Peyer's patch (tissue), 4 donors: ENCODE results near the gene HES4. TPM values are rescaled to one million over a fixed set of nuclear protein-coding genes. Genes with fewer than 3 reads are reported as not detected.

Experiments used
- DNase-seq, 3 donors: peaks; one replicate each; pipeline ENCODE4 v3.0.0-alpha.2; 2017 to 2019
- H3K27ac ChIP-seq, 4 donors: fragments of 200-600 bp; sonication (generic); one replicate each; pipeline ENCODE4 v1.5.1; 2016 to 2019
- H3K27me3 ChIP-seq, 2 donors: fragments of 200-600 bp; sonication (generic); one replicate each; pipeline ENCODE4 v1.5.1; 2019
- H3K36me3 ChIP-seq, 3 donors: fragments of 200-600 bp; sonication (generic); one replicate each; pipeline ENCODE4 v1.5.1; 2016 to 2019
- H3K4me1 ChIP-seq, 4 donors: fragments of 200-600 bp; sonication (generic); one replicate each; pipeline ENCODE4 v1.5.1; 2016 to 2019
- H3K4me3 ChIP-seq, 4 donors: fragments of 200-600 bp; sonication (generic); 1 replicate in 3 of 4; 2 replicates in 1 of 4; pipeline ENCODE4 v1.5.1; 2016 to 2019; ENCODE audit warnings: mild to moderate bottlenecking in 1 of 4
- H3K9me3 ChIP-seq, 4 donors: fragments of 200-600 bp; sonication (generic); one replicate each; pipeline ENCODE4 v1.5.1; 2016 to 2019; ENCODE audit warnings: mild to moderate bottlenecking in 1 of 4
- POLR2A ChIP-seq, 2 donors: fragments of 450-650 bp; IDR thresholded peaks; one replicate each; pipeline ENCODE4 v1.5.1; 2017; ENCODE audit warnings: antibody characterized with exemption in 2 of 2, mild to moderate bottlenecking in 2 of 2, moderate library complexity in 2 of 2
- total RNA-seq, 4 donors: library from RNA; depleted of rRNA; stranded (reverse); fragments of >200 nt; gene quantifications; one replicate each; pipeline ENCODE4 v1.1.0, GENCODE V29; 2016
- TF ChIP-seq, protein P1 (sequence below), 6 experiments: fragments of 450-650 bp in 4 of 6; fragments of 200-600 bp in 2 of 6; sonication (generic) in 1 of 6; IDR thresholded peaks; one replicate each; pipeline ENCODE4 v1.5.1; 2017 to 2019; ENCODE audit warnings: antibody characterized with exemption in 6 of 6, mild to moderate bottlenecking in 3 of 6, moderate library complexity in 1 of 6

HES4 gene
- total RNA-seq, 4 donors from 2014 or later: 3.9 to 12.4 (median 7.7) TPM

- Histone ChIP-seq H3K27ac (no peak overlapping the region), H3K36me3 (no peaks in the 10 kb centered on the region), H3K9me3 (no peaks in the 10 kb centered on the region), H3K27me3 (no peaks in the 10 kb centered on the region), H3K4me3 (no peak overlapping the region), H3K4me1 (peaks cover 0 to 16% (median 0%) of the 10 kb centered on the region in 4 donors)
- no peak for DNase-seq
- TF ChIP-seq, protein P1, sequence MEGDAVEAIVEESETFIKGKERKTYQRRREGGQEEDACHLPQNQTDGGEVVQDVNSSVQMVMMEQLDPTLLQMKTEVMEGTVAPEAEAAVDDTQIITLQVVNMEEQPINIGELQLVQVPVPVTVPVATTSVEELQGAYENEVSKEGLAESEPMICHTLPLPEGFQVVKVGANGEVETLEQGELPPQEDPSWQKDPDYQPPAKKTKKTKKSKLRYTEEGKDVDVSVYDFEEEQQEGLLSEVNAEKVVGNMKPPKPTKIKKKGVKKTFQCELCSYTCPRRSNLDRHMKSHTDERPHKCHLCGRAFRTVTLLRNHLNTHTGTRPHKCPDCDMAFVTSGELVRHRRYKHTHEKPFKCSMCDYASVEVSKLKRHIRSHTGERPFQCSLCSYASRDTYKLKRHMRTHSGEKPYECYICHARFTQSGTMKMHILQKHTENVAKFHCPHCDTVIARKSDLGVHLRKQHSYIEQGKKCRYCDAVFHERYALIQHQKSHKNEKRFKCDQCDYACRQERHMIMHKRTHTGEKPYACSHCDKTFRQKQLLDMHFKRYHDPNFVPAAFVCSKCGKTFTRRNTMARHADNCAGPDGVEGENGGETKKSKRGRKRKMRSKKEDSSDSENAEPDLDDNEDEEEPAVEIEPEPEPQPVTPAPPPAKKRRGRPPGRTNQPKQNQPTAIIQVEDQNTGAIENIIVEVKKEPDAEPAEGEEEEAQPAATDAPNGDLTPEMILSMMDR (IDR thresholded peaks at IDR 0.05): no peak
- no peak for TF ChIP-seq POLR2A (IDR thresholded peaks at IDR 0.05)
Observed at GRCh38 chr1:1026599-1027413, 26.9 kb upstream of the HES4 start.

- peaks cover 0 to 17% (median 2%) of the 10 kb centered on the region in 4 donors for H3K4me1 ChIP-seq
- no peaks in the 10 kb centered on the region for H3K27me3 ChIP-seq
- no peak for DNase-seq
- TF ChIP-seq POLR2A (IDR thresholded peaks at IDR 0.05): no peak
- TF ChIP-seq, protein P1 (IDR thresholded peaks at IDR 0.05): no peak
- H3K27ac ChIP-seq: no peak overlapping the region
- H3K36me3 ChIP-seq: no peaks in the 10 kb centered on the region
- H3K4me3 ChIP-seq: no peak overlapping the region
- no peaks in the 10 kb centered on the region for H3K9me3 ChIP-seq
Observed at GRCh38 chr1:1025730-1026129, 25.8 kb upstream of the HES4 start.

DNA sequence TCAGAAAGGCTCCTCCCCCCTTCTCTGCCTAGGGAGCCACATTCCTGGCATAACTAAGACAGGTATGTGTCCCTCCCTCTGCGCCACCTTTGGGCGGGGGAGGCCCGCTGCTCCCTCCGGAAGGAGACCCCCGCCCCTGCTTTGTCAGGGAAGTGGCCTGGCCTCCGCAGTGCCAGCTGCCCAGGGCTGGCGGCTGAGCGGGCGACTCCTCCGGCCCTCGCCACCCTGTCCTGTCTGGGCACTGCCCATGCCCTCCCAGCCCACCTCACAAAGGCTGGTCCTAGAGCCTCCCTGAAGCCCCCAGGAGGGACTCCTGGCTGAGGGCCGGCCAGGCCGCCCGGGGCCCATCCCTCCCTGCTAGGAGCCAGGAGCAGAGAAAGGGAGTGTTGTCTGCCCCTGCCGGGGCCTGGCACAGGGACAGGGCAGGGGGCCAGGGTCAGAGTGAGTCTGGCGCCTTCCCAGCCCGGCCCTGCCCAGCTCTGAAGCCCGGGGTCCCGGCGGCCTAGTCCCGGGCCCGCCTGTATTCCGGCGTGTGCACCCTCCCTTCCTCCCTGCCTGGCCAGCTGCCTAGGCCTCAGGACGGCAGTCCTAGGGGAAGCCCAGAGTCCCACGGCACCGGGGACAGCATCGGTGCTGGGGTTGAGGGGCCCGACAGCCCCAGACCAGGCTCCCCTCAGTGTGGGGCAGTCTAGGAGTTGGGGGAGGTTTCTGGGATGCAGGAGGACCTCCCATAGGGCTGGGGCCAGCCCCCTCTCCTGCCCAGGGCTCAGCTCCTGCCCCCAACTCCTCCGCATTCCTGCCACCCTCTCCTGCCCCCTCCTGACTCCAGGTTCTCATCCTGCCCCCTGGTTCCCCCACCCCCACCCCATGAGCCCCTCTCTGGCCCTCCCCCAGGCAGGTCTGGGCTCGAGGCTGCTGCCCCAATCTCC is 25.1 kb upstream of the HES4 start:
- Histone ChIP-seq H3K36me3 (no peaks in the 10 kb centered on the region), H3K27me3 (no peaks in the 10 kb centered on the region), H3K4me1 (peaks cover 0 to 24% (median 5%) of the 10 kb centered on the region in 4 donors), H3K27ac (no peak overlapping the region), H3K9me3 (no peaks in the 10 kb centered on the region), H3K4me3 (no peak overlapping the region)
- TF ChIP-seq POLR2A (IDR thresholded peaks at IDR 0.05): no peak
- TF ChIP-seq, protein P1 (IDR thresholded peaks at IDR 0.05): no peak
- no peak for DNase-seq

- no peak overlapping the region for H3K27ac ChIP-seq
- no peak overlapping the region for H3K4me3 ChIP-seq
- no peaks in the 10 kb centered on the region for H3K27me3 ChIP-seq
- TF ChIP-seq, protein P1 (IDR thresholded peaks at IDR 0.05): no peak
- TF ChIP-seq POLR2A (IDR thresholded peaks at IDR 0.05): no peak
- no peak for DNase-seq
- no peaks in the 10 kb centered on the region for H3K36me3 ChIP-seq
- H3K4me1 ChIP-seq: peaks cover 0 to 24% (median 5%) of the 10 kb centered on the region in 4 donors
- no peaks in the 10 kb centered on the region for H3K9me3 ChIP-seq
Observed at GRCh38 chr1:1024149-1024770, 24.4 kb upstream of the HES4 start.

- no peak overlapping the region for H3K27ac ChIP-seq
- H3K36me3 ChIP-seq: no peaks in the 10 kb centered on the region
- H3K4me3 ChIP-seq: no peak overlapping the region
- DNase-seq: no peak
- H3K4me1 ChIP-seq: peaks cover 0 to 24% (median 7%) of the 10 kb centered on the region in 4 donors
- no peak for TF ChIP-seq POLR2A (IDR thresholded peaks at IDR 0.05)
- no peaks in the 10 kb centered on the region for H3K27me3 ChIP-seq
- no peaks in the 10 kb centered on the region for H3K9me3 ChIP-seq
Observed at GRCh38 chr1:1023700-1024099, 23.8 kb upstream of the HES4 start.
